ENCODE measurements around the gene ARPC1A. TPM values are rescaled to one million over a fixed set of nuclear protein-coding genes. Genes with fewer than 3 reads are reported as not detected.
A peak's percentile ranks its signal among the peaks of the same experiment; 100 is the strongest.
"Not testable (repeated sequence)": the region's sequence is repeated elsewhere in the genome, so short reads cannot be mapped to it uniquely, and the experiment has no call there.

Gene ARPC1A
- total RNA-seq, 1 donor from 2014 or later: 140 TPM

DNA sequence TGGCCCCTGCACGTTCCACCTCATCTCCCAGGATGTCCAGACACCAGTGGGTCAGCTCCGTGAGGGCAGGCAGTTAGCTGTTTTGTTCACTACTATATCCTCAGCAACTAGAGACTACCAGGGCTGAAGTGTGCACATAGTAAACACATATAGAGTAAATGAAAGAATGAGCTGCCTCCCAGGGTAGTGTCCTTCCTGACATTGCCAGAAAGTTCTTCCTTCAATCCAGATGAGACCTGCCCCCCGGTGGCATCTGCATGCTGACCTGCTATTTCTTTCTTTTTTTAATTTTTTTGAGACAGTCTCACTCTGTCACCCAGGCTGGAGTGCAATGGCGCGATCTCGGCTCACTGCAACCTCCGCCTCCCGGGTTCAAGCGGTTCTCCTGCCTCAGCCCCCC is 14.0 kb upstream of the ARPC1A start:
- TF ChIP-seq, protein P1, sequence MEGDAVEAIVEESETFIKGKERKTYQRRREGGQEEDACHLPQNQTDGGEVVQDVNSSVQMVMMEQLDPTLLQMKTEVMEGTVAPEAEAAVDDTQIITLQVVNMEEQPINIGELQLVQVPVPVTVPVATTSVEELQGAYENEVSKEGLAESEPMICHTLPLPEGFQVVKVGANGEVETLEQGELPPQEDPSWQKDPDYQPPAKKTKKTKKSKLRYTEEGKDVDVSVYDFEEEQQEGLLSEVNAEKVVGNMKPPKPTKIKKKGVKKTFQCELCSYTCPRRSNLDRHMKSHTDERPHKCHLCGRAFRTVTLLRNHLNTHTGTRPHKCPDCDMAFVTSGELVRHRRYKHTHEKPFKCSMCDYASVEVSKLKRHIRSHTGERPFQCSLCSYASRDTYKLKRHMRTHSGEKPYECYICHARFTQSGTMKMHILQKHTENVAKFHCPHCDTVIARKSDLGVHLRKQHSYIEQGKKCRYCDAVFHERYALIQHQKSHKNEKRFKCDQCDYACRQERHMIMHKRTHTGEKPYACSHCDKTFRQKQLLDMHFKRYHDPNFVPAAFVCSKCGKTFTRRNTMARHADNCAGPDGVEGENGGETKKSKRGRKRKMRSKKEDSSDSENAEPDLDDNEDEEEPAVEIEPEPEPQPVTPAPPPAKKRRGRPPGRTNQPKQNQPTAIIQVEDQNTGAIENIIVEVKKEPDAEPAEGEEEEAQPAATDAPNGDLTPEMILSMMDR (IDR thresholded peaks at IDR 0.05; ENCODE audit: unreplicated experiment): no peak
- Mint-ChIP-seq H3K4me1 (ENCODE audit: low read depth) (no peaks in the 10 kb centered on the region), H3K4me3 (ENCODE audit: low read depth) (no peak overlapping the region), H3K9me3 (ENCODE audit: low read depth) (peaks cover 6% of the 10 kb centered on the region), H3K36me3 (ENCODE audit: insufficient read depth) (peaks cover 3% of the 10 kb centered on the region), H3K27ac (no peak overlapping the region), H3K27me3 (no peaks in the 10 kb centered on the region)
- DNase-seq (ENCODE audit: low spot score, unreplicated experiment): no peak

DNA sequence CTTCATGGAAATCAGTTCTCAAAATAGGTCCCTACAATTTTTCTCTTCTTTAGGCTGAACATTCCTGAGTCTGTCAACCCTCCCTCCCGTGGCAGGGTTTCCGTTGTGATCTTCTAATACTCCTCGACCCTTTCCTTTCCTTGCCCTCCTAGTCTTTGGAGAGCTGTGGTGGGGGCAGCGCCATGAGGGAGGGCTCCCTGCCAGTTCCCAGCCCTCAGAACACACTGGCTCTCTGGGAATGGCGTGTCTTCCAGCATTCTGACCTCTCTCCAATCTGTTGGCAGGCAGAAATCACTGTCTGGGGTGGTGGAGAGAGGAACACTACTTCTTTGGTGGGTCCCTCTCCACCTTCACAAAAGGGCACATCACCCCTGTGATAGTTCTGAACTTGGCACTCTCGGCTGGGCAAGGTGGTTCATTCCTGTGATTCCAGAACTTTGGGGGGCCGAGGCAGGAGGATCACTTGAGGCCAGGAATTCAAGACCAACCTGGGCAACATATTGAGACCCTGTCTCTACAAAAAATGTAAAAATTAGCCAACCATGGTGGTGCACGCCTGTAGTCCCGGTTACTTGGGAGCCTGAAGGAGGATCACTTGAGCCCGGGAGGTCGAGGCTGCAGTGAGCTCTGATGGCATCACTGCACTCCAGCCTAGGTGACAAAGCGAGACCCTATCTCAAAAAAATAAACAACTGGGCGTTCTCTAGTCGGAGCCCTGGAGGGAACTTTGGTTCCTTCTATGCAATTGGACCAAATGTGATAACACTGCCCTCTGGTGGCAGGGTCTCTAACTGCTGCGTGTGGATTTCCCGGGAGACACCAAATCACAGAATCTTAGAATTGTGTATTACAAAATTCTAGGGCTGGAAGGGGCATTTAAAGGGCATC is 13.1 kb upstream of the ARPC1A start:
- H3K27ac Mint-ChIP-seq: no peak overlapping the region
- DNase-seq (ENCODE audit: low spot score, unreplicated experiment): peak; percentile 66

DNA sequence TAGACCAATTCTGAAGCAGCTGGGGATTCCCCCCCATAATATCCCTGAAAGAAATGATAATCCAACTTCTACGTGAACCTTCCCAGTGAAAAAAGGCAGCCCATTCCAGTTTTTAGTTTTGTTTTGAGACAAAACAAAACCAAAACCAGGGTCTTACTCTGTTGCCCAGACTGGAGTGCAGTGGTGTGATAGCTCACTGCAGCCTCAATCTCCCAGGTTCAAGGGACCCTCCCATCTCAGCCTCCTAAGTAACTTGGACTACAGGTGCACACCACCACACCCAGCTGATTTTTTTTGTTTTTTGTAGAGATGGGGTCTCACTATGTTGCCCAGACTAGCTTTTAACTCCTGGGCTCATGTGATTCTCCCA is 12.5 kb upstream of the ARPC1A start:
- H3K27ac Mint-ChIP-seq: no peak overlapping the region
- peaks cover under 1% of the 10 kb centered on the region for H3K4me1 Mint-ChIP-seq (ENCODE audit: low read depth)
- no peaks in the 10 kb centered on the region for H3K27me3 Mint-ChIP-seq
- no peak for DNase-seq (ENCODE audit: low spot score, unreplicated experiment)
- TF ChIP-seq, protein P1 (IDR thresholded peaks at IDR 0.05; ENCODE audit: unreplicated experiment): no peak
- peaks cover 3% of the 10 kb centered on the region for H3K36me3 Mint-ChIP-seq (ENCODE audit: insufficient read depth)
- H3K9me3 Mint-ChIP-seq (ENCODE audit: low read depth): peaks cover 6% of the 10 kb centered on the region
- H3K4me3 Mint-ChIP-seq (ENCODE audit: low read depth): no peak overlapping the region

More for the DNA sequence above, 13.1 kb upstream of the ARPC1A start:
- Mint-ChIP-seq H3K9me3 (ENCODE audit: low read depth) (peaks cover 6% of the 10 kb centered on the region), H3K36me3 (ENCODE audit: insufficient read depth) (peaks cover 3% of the 10 kb centered on the region), H3K4me3 (ENCODE audit: low read depth) (no peak overlapping the region), H3K27me3 (no peaks in the 10 kb centered on the region), H3K4me1 (ENCODE audit: low read depth) (no peaks in the 10 kb centered on the region)
- TF ChIP-seq, protein P1 (IDR thresholded peaks at IDR 0.05; ENCODE audit: unreplicated experiment): peak; percentile 94

DNA sequence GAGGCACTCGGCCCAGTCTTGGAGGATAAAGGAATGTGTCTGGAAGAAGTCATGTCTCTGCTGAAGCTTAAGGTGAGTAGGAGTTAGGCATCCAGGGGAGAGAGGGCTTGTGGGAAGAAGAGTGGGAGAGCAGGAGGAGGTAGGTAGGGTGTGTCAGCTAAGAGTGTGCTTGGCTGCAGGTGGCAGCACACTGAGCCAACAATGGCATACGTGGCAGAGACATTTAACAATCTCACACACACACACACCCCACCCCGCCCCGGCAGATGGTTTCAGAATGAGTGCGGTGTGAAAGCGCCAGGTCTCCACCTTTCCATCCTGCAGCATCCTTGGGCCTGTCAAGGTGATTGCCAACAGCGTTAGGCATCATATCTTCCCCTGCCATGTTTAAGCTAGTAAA is 11.2 kb upstream of the ARPC1A start:
- no peaks in the 10 kb centered on the region for H3K27me3 Mint-ChIP-seq
- peak overlapping the region; percentile 54 for H3K27ac Mint-ChIP-seq
- TF ChIP-seq, protein P1 (IDR thresholded peaks at IDR 0.05; ENCODE audit: unreplicated experiment): no peak
- H3K9me3 Mint-ChIP-seq (ENCODE audit: low read depth): peaks cover 6% of the 10 kb centered on the region
- H3K36me3 Mint-ChIP-seq (ENCODE audit: insufficient read depth): peaks cover 3% of the 10 kb centered on the region
- DNase-seq (ENCODE audit: low spot score, unreplicated experiment): no peak
- no peak overlapping the region for H3K4me3 Mint-ChIP-seq (ENCODE audit: low read depth)
- H3K4me1 Mint-ChIP-seq (ENCODE audit: low read depth): peaks cover 3% of the 10 kb centered on the region

DNA sequence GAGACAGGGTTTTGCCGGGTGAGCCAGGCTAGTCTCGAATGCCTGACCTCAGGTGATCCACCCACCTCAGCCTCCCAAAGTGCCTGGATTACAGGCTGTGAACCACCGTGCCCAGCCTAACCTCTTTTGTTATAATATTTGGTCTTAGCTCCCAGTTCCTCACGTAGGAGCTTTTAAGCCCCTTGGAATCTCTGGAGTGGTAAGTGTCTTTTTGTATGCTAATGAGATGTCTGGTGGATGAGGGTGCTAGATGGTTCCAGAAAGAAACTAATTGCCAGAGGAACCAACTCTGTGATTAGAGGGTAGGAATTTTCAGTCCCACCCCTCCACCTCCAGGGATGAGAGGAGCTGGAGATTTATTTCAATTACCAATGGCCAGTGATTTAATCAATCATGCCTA is 5.3 kb upstream of the ARPC1A start:
- Mint-ChIP-seq H3K36me3 (ENCODE audit: insufficient read depth) (no peaks in the 10 kb centered on the region), H3K27ac (no peak overlapping the region), H3K4me1 (ENCODE audit: low read depth) (peaks cover 3% of the 10 kb centered on the region), H3K27me3 (no peaks in the 10 kb centered on the region), H3K4me3 (ENCODE audit: low read depth) (no peak overlapping the region), H3K9me3 (ENCODE audit: low read depth) (no peaks in the 10 kb centered on the region)
- DNase-seq (ENCODE audit: low spot score, unreplicated experiment): no peak
- TF ChIP-seq, protein P1 (IDR thresholded peaks at IDR 0.05; ENCODE audit: unreplicated experiment): no peak

DNA sequence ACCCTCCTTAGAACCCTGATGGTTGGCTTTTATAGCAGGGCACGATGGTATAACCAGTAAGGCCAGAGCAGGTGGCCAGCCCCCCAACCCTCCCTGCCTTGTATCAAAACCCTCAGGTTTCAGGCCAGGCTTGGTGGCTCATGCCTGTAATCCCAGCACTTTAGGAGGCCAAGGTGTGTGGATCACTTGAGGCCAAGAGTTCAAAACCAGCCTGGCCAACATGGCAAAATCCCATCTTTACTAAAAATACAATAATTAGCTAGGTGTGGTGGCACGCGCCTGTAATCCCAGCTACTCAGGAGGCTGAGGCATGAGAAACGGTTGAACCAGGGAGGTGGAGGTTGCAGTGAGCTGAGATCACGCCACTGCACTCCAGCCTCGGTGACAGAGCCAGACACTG is 3.0 kb upstream of the ARPC1A start:
- not testable (repeated sequence) for H3K36me3 Mint-ChIP-seq (ENCODE audit: insufficient read depth); H3K4me3 Mint-ChIP-seq (ENCODE audit: low read depth); H3K27me3 Mint-ChIP-seq; H3K27ac Mint-ChIP-seq; DNase-seq (ENCODE audit: low spot score, unreplicated experiment); H3K9me3 Mint-ChIP-seq (ENCODE audit: low read depth)
- H3K4me1 Mint-ChIP-seq (ENCODE audit: low read depth): peaks cover 13% of the 10 kb centered on the region

All from progenitor cell of endocrine pancreas (in vitro differentiated cells).